Smooth muscle cell of the coronary artery (primary cell): ENCODE results near the gene PM20D2. TPM values are rescaled to one million over a fixed set of nuclear protein-coding genes. Genes with fewer than 3 reads are reported as not detected.

Source experiments
- total RNA-seq: library from RNA; depleted of rRNA; stranded (reverse); fragments of >200 nt; gene quantifications from 2 replicates; pipeline ENCODE4 v1.2.3, GENCODE V29; 2014; ENCODE audit warnings: low replicate concordance

PM20D2 gene, protein sequence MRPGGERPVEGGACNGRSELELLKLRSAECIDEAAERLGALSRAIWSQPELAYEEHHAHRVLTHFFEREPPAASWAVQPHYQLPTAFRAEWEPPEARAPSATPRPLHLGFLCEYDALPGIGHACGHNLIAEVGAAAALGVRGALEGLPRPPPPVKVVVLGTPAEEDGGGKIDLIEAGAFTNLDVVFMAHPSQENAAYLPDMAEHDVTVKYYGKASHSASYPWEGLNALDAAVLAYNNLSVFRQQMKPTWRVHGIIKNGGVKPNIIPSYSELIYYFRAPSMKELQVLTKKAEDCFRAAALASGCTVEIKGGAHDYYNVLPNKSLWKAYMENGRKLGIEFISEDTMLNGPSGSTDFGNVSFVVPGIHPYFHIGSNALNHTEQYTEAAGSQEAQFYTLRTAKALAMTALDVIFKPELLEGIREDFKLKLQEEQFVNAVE
- 1.4 and 1.9 TPM in 2 replicates for total RNA-seq

DNA sequence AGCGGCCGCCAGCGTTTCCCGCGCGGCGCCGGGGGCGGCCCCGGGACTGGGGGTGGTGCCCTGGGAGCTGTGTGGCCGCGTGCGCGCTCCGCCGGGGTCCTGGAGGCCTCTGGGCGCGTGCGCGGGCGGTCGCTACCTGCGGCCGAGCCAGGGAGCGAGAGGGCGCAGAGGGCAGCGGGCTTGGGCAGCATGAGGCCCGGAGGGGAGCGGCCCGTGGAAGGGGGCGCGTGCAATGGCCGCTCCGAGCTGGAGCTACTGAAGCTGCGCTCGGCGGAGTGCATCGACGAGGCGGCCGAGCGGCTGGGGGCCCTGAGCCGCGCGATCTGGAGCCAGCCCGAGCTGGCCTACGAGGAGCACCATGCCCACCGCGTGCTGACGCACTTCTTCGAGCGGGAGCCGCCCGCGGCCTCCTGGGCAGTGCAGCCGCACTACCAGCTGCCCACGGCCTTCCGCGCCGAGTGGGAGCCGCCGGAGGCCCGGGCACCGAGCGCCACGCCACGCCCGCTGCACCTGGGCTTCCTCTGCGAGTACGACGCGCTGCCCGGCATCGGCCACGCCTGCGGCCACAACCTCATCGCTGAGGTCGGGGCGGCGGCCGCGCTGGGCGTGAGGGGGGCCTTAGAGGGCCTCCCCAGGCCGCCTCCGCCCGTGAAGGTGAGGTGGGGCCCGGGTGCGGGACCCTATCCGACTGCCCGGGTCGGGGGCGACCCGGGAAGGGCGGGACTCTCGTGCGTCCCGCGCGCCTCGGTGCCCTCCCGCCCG is at the start of gene PM20D2:
TSS of gene PM20D2 (plus strand) at position 100 of the 762 bp plus-strand sequence. CDS start at position 190, 90 bp downstream.

DNA sequence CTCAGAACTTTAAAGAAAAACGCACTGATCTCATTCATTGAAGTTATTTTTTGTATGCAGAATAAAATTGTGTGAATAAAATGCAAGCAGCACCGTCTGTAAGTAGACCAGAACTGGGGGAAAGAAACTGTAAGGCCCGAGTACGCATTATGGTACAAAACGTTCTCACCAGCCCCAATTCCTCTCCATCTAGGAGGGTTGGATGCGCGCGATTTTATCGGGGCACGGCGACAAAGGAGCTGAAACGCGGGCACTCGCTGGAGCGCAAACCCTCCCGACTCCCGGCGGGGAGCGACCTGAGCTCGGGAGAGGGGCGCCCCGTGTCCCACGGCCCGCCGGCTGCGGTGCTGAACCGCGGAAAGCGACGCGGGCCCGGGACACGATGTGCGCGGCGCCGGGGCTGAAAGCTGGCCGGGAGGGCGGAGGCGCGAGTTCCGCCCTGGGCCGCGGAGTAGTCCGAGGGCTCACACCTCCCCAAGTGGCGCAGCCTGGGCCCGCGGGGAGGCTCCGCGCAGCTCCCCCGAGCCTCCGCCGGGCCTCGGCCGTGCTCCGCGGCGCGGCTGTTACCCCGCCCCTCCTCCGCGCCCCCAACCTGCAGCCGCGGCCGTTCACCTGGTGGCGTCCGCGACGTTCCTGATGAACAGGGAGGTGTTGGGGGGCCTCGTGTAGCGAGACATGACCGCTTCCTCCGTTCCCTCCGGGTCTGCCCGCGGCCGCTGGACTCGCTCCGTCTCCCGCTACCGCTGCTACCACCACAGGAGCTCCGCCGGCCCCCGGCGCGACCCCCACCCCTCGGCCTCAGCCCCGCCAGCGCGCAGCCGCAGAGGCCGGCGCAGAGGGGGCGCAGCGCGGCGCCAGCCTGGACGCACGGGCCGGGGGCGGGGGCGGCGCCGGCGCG is 28.4 kb upstream of the PM20D2 start, which contains the start of gene SRSF12:
TSS of gene SRSF12 (minus strand) at position 861 of the 898 bp plus-strand sequence. CDS start at position 677, 184 bp downstream.

Other genes starting within 250 kb of the PM20D2 start
- gene RNGTT, start 182.4 kb upstream of the PM20D2 start, total RNA-seq: 8.9 and 18.0 TPM in 2 replicates
- gene PNRC1, start 65.3 kb upstream of the PM20D2 start, total RNA-seq: 20.1 and 29.2 TPM in 2 replicates
- gene SRSF12, start 28.0 kb upstream of the PM20D2 start, total RNA-seq: 0.08 and 0.12 TPM in 2 replicates
- gene GABRR1, start 71.3 kb downstream of the PM20D2 start, total RNA-seq: not detected in 2 replicates
- 0.23 and 0.35 TPM in 2 replicates for gene GABRR2, start 169.2 kb downstream of the PM20D2 start, total RNA-seq
- 11.5 and 37.2 TPM in 2 replicates for gene UBE2J1, start 206.7 kb downstream of the PM20D2 start, total RNA-seq